Neural progenitor cell (in vitro differentiated cells): ENCODE results near the gene KIAA1958. TPM values are rescaled to one million over a fixed set of nuclear protein-coding genes. Genes with fewer than 3 reads are reported as not detected.
"Not testable (repeated sequence)": the region's sequence is repeated elsewhere in the genome, so short reads cannot be mapped to it uniquely, and the experiment has no call there.

Experiments
- DNase-seq: peaks from one replicate; pipeline ENCODE4 v3.0.0-alpha.2; 2016; ENCODE audit warnings: low spot score
- H2AFZ ChIP-seq: fragments of 200-600 bp; sonication (generic); replicated peaks from 2 replicates; pipeline ENCODE4 v1.6.1; 2016; ENCODE audit warnings: antibody characterized with exemption
- H3F3A ChIP-seq: fragments of 200-600 bp; sonication (generic); 2 replicates; pipeline ENCODE4 v1.6.1; 2016; ENCODE audit warnings: antibody characterized with exemption, low read depth
- H3K27ac ChIP-seq: fragments of 200-600 bp; sonication (generic); 2 replicates; pipeline ENCODE4 v1.5.1; 2016; ENCODE audit warnings: mild to moderate bottlenecking
- H3K27me3 ChIP-seq: fragments of 200-600 bp; sonication (generic); 2 replicates; pipeline ENCODE4 v1.6.1; 2016; ENCODE audit warnings: mild to moderate bottlenecking, moderate library complexity
- H3K36me3 ChIP-seq: fragments of 200-600 bp; sonication (generic); 2 replicates; pipeline ENCODE4 v1.5.1; 2016
- H3K4me1 ChIP-seq: fragments of 200-600 bp; sonication (generic); 2 replicates; pipeline ENCODE4 v1.6.1; 2016; ENCODE audit warnings: mixed run types
- H3K4me2 ChIP-seq: fragments of 200-600 bp; sonication (generic); 2 replicates; pipeline ENCODE4 v1.6.1; 2016
- H3K4me3 ChIP-seq: fragments of 200-600 bp; sonication (generic); 2 replicates; pipeline ENCODE4 v1.5.1; 2016
- H3K79me2 ChIP-seq: fragments of 200-600 bp; sonication (generic); 2 replicates; pipeline ENCODE4 v1.6.1; 2016; ENCODE audit warnings: low read depth
- H3K9ac ChIP-seq: fragments of 200-600 bp; sonication (generic); 2 replicates; pipeline ENCODE4 v1.6.1; 2016
- H3K9me3 ChIP-seq: fragments of 200-600 bp; sonication (generic); 2 replicates; pipeline ENCODE4 v1.5.1; 2016; ENCODE audit warnings: low read depth
- H4K20me1 ChIP-seq: fragments of 200-600 bp; sonication (generic); 2 replicates; pipeline ENCODE4 v1.6.1; 2016; ENCODE audit warnings: low read depth
- H3K27ac Mint-ChIP-seq: 3 replicates; pipeline ENCODE4 v1.8.0; 2021; ENCODE audit warnings: mixed read lengths
- H3K27me3 Mint-ChIP-seq: 2 replicates; pipeline ENCODE4 v1.8.0; 2022; ENCODE audit warnings: low read depth, mild to moderate bottlenecking, inconsistent platforms, moderate library complexity, mixed read lengths; ENCODE audit not compliant: insufficient read depth
- H3K36me3 Mint-ChIP-seq: 3 replicates; pipeline ENCODE4 v1.8.0; 2021; ENCODE audit warnings: mixed read lengths
- H3K4me1 Mint-ChIP-seq: 3 replicates; pipeline ENCODE4 v1.8.0; 2021; ENCODE audit warnings: mixed read lengths
- H3K4me3 Mint-ChIP-seq: 3 replicates; pipeline ENCODE4 v1.8.0; 2021; ENCODE audit warnings: mild to moderate bottlenecking, moderate library complexity, mixed read lengths
- H3K9me3 Mint-ChIP-seq: 3 replicates; pipeline ENCODE4 v1.8.0; 2020; ENCODE audit warnings: mixed read lengths
- EZH2 ChIP-seq: fragments of 200-600 bp; sonication (generic); IDR thresholded peaks from 2 replicates; pipeline ENCODE4 v1.6.1; 2017; ENCODE audit warnings: antibody characterized with exemption, mild to moderate bottlenecking, moderate library complexity
- EZH2phosphoT487 ChIP-seq: fragments of 200-600 bp; sonication (generic); IDR thresholded peaks from 2 replicates; pipeline ENCODE4 v1.6.1; 2017; ENCODE audit warnings: antibody characterized with exemption
- total RNA-seq: library from RNA; depleted of rRNA; stranded (reverse); fragments of >200 nt; gene quantifications from 2 replicates; pipeline ENCODE4 v1.2.3, GENCODE V29; 2015; ENCODE audit warnings: low replicate concordance
- TF ChIP-seq, protein P1 (sequence below): fragments of 200-600 bp; sonication (generic); IDR thresholded peaks from 2 replicates; pipeline ENCODE4 v1.5.1; 2017; ENCODE audit warnings: antibody characterized with exemption, mild to moderate bottlenecking

The KIAA1958 gene
- total RNA-seq, 1 donor from 2014 or later = 31.4 TPM

DNA sequence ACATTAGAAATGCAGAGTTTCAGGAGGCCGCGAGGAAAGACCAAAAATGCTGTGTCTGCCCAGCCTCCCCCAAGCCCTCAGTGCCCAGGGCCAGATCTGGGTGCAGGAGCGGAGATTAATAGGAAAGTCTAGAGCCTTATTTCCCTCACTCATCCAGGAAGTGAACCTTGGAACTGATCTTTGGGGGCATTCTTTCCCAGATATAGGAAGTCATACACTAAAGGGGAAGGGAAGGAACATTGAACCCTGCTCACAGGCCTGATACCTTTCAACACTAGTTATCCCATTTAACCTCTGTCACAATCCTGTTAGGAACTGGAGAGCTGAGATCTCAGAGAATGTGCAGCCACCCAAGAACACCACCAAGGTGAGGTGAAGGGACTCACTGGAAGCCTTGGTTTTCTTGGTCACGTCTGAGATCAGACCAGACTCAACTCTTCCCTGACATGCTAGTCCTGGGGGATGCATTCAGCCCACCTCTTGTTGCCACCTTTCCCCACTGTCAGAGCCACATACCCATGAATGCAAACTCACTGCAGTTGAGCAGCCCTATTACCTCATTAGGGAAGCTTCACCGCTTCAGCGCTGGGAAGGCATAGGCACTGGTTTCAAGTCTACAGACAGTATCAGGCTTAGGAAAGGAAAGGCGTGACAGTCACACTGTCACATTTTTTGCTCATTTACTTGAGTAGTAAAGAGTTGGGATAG, 95.0 kb downstream of the KIAA1958 start:
- Mint-ChIP-seq H3K4me3 (no peak overlapping the region), H3K27ac (no peak overlapping the region), H3K36me3 (peaks cover 7% of the 10 kb centered on the region), H3K4me1 (peaks cover 23% of the 10 kb centered on the region), H3K27me3 (no peaks in the 10 kb centered on the region), H3K9me3 (peaks cover 1% of the 10 kb centered on the region)
- Histone ChIP-seq H3K4me2 (peak overlapping the region; percentile 32), H3K9me3 (no peaks in the 10 kb centered on the region), H3K4me3 (no peak overlapping the region), H3F3A (no peaks in the 10 kb centered on the region), H3K9ac (no peak overlapping the region), H4K20me1 (peaks cover 93% of the 10 kb centered on the region), H3K27me3 (no peaks in the 10 kb centered on the region), H3K4me1 (peaks cover 19% of the 10 kb centered on the region), H3K36me3 (no peaks in the 10 kb centered on the region), H3K27ac (no peak overlapping the region), H2AFZ (no peak overlapping the region), H3K79me2 (peaks cover 99% of the 10 kb centered on the region)
- peak; percentile 24 for DNase-seq
- no peak for TF ChIP-seq EZH2
- no peak for TF ChIP-seq EZH2phosphoT487
- TF ChIP-seq, protein P1, sequence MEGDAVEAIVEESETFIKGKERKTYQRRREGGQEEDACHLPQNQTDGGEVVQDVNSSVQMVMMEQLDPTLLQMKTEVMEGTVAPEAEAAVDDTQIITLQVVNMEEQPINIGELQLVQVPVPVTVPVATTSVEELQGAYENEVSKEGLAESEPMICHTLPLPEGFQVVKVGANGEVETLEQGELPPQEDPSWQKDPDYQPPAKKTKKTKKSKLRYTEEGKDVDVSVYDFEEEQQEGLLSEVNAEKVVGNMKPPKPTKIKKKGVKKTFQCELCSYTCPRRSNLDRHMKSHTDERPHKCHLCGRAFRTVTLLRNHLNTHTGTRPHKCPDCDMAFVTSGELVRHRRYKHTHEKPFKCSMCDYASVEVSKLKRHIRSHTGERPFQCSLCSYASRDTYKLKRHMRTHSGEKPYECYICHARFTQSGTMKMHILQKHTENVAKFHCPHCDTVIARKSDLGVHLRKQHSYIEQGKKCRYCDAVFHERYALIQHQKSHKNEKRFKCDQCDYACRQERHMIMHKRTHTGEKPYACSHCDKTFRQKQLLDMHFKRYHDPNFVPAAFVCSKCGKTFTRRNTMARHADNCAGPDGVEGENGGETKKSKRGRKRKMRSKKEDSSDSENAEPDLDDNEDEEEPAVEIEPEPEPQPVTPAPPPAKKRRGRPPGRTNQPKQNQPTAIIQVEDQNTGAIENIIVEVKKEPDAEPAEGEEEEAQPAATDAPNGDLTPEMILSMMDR = no peak

DNA sequence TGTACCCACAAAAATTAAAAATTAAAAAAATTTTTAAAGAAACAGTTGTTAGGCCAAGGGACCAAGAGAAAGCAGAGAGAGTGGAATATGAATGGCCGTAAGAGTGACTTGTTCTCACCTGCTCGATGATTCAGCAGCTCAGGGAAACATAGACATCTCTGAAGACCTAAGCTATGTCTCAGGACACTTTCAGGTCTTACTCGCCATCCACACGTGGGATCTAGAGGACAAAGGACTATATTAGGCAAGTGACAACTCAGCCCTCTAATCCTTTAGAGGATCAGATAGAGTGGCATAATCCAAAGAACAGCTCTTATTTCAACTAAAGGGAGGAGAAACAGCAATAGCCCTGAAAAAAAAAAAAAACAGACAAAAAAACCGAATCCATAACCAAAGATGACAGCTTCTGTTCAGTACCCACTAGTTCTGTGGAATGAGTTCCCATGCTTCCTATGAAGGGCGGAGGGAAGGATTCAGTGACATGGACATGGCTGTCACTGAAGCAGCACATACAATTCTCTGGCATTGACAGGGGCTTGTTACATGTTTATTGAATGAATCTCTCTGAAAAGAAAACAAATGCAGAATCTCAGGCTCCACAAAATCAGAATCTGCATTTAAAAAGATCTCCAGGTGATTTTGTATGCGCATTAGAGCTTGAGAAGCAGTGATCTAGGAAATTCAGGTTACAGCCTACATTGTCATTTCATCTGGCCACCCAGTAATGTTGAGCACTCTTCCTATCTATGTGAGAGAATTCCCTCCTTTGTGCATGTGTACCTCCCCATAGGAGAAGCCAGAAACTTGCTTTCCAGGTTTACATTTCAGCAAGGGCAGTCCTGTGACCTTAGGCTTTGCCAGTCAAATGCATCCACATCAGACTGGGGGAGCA, 96.0 kb downstream of the KIAA1958 start:
- H3K9me3 ChIP-seq = no peaks in the 10 kb centered on the region
- H3K36me3 ChIP-seq = no peaks in the 10 kb centered on the region
- H3K27me3 ChIP-seq = no peaks in the 10 kb centered on the region
- H3K79me2 ChIP-seq = peaks cover 99% of the 10 kb centered on the region
- H3K9ac ChIP-seq = no peak overlapping the region
- H3K27ac ChIP-seq = no peak overlapping the region
- H3K9me3 Mint-ChIP-seq = no peaks in the 10 kb centered on the region
- no peak overlapping the region for H3K4me3 Mint-ChIP-seq
- no peak overlapping the region for H2AFZ ChIP-seq
- H3K4me2 ChIP-seq = no peak overlapping the region
- H3K27ac Mint-ChIP-seq = no peak overlapping the region
- H3K4me1 Mint-ChIP-seq = peaks cover 26% of the 10 kb centered on the region
- H3K4me3 ChIP-seq = no peak overlapping the region
- peaks cover 6% of the 10 kb centered on the region for H3K36me3 Mint-ChIP-seq
- DNase-seq = no peak
- H3F3A ChIP-seq = no peaks in the 10 kb centered on the region
- TF ChIP-seq EZH2 = no peak
- H3K4me1 ChIP-seq = peaks cover 19% of the 10 kb centered on the region
- no peaks in the 10 kb centered on the region for H3K27me3 Mint-ChIP-seq
- H4K20me1 ChIP-seq = peaks cover 93% of the 10 kb centered on the region

DNA sequence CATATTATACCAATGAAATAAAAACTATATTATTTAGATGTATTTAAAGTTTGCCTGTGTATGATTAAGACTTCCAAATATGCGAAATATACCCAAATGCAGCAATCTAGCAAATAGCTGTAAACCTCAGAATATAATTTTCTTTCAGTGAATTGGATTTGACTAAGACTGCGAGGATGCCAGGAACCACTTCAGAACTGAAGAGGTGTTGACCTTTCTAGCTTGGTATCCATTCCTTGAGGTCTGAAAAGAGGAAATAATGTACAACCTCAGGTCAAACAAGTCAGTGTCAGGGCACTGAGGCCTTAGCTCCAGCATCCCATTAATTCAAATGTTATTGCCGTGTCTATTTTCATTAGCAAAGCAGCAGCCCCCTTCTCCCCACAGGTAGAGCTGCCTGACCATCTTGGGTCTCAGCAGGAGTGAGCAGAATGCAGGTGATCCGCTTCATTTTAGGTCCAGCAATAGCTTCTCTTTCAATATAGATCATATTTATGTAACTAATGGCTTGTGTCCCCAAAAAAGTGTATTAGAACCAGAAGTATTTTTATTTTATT, 100.0 kb downstream of the KIAA1958 start:
- H3F3A ChIP-seq = peaks cover 4% of the 10 kb centered on the region
- H3K4me1 ChIP-seq = peaks cover 13% of the 10 kb centered on the region
- H3K27ac ChIP-seq = no peak overlapping the region
- no peak for DNase-seq
- H3K4me2 ChIP-seq = no peak overlapping the region
- peaks cover 92% of the 10 kb centered on the region for H3K79me2 ChIP-seq
- no peaks in the 10 kb centered on the region for H3K9me3 ChIP-seq
- no peak overlapping the region for H3K4me3 Mint-ChIP-seq
- peaks cover 8% of the 10 kb centered on the region for H3K36me3 Mint-ChIP-seq
- H4K20me1 ChIP-seq = peaks cover 96% of the 10 kb centered on the region
- H3K9ac ChIP-seq = no peak overlapping the region
- TF ChIP-seq EZH2phosphoT487 (no peak), EZH2 (no peak)
- TF ChIP-seq, protein P1 = no peak
- H3K4me3 ChIP-seq = no peak overlapping the region
- H3K27me3 ChIP-seq = no peaks in the 10 kb centered on the region
- no peak overlapping the region for H3K27ac Mint-ChIP-seq
- H3K9me3 Mint-ChIP-seq = no peaks in the 10 kb centered on the region
- H2AFZ ChIP-seq = no peak overlapping the region
- peaks cover 19% of the 10 kb centered on the region for H3K4me1 Mint-ChIP-seq
- peaks cover 2% of the 10 kb centered on the region for H3K27me3 Mint-ChIP-seq
- H3K36me3 ChIP-seq = no peaks in the 10 kb centered on the region

DNA sequence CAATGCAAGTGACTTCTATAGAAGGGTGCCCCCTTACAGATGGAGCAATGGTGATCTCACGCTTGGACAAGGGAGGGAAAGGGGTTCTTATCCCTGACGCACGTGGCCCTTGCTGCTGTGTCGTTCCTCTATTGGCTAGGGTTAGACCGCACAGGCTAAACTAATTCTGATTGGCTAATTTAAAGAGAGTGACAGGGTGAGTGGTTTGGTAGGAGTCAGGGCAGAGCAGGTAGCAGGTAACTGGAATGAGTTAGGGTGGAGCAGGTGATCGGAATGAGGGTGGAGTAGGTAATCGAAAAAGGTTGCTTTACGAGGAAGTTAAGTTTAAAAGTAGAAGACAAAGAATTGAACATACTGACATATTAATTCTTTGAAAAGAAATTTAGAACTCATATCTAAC, 105.2 kb downstream of the KIAA1958 start:
- not testable (repeated sequence) for H3K4me1 Mint-ChIP-seq, H3K9ac ChIP-seq, H3K4me1 ChIP-seq, H3K9me3 Mint-ChIP-seq, H3K27ac ChIP-seq, H2AFZ ChIP-seq, H3K9me3 ChIP-seq, H3K27me3 Mint-ChIP-seq, H3K4me3 ChIP-seq, H3K4me2 ChIP-seq, DNase-seq, H3K36me3 ChIP-seq, H3F3A ChIP-seq, H3K27me3 ChIP-seq, H3K36me3 Mint-ChIP-seq
- Mint-ChIP-seq H3K27ac (peak overlapping the region; percentile 64), H3K4me3 (peak overlapping the region; percentile 7)
- Histone ChIP-seq H4K20me1 (peaks cover 70% of the 10 kb centered on the region), H3K79me2 (peaks cover 77% of the 10 kb centered on the region)
